HG03442 (cell line): ENCODE results near the gene TENT4A.

Source experiments
- ATAC-seq: cut with Tn5 transposase; IDR thresholded peaks from one replicate; pipeline ENCODE4 v1.9.1; 2021; ENCODE audit warnings: mild to moderate bottlenecking, moderate library complexity; ENCODE audit not compliant: unreplicated experiment

The TENT4A gene

GRCh38 chr5:6717247-6717646 lies 4.0 kb downstream of the TENT4A start:
- no peak for ATAC-seq

GRCh38 chr5:6717687-6718086 lies 4.5 kb downstream of the TENT4A start:
- no peak for ATAC-seq

GRCh38 chr5:6718161-6718681 lies 5.0 kb downstream of the TENT4A start:
- ATAC-seq: no peak

GRCh38 chr5:6718718-6719117 lies 5.5 kb downstream of the TENT4A start:
- no peak for ATAC-seq

GRCh38 chr5:6719417-6719816 lies 6.2 kb downstream of the TENT4A start:
- no peak for ATAC-seq

- no peak for ATAC-seq
Measured at GRCh38 chr5:6719896-6720560, 6.8 kb downstream of the TENT4A start.

- no peak for ATAC-seq
Measured at GRCh38 chr5:6720561-6720921, 7.3 kb downstream of the TENT4A start.

GRCh38 chr5:6721442-6721841 lies 8.2 kb downstream of the TENT4A start:
- ATAC-seq: no peak

GRCh38 chr5:6722015-6722414 lies 8.8 kb downstream of the TENT4A start:
- peak; percentile 43 for ATAC-seq

- ATAC-seq: no peak
Measured at GRCh38 chr5:6723122-6723815, 10.0 kb downstream of the TENT4A start.

GRCh38 chr5:6723816-6724300 lies 10.6 kb downstream of the TENT4A start:
- ATAC-seq: no peak

GRCh38 chr5:6724321-6724929 lies 11.2 kb downstream of the TENT4A start:
- ATAC-seq: no peak

- ATAC-seq: no peak
Measured at GRCh38 chr5:6725421-6725820, 12.2 kb downstream of the TENT4A start.

GRCh38 chr5:6726006-6726405 lies 12.8 kb downstream of the TENT4A start:
- no peak for ATAC-seq

GRCh38 chr5:6727231-6727630 lies 14.0 kb downstream of the TENT4A start:
- ATAC-seq: no peak

GRCh38 chr5:6728011-6728794 lies 15.0 kb downstream of the TENT4A start:
- peak; percentile 86 for ATAC-seq

- no peak for ATAC-seq
Measured at GRCh38 chr5:6728795-6729183, 15.6 kb downstream of the TENT4A start.

GRCh38 chr5:6729386-6730310 lies 16.4 kb downstream of the TENT4A start:
- ATAC-seq: no peak

GRCh38 chr5:6730407-6730806 lies 17.2 kb downstream of the TENT4A start:
- peak; percentile 39 for ATAC-seq

GRCh38 chr5:6730807-6731206 lies 17.6 kb downstream of the TENT4A start:
- no peak for ATAC-seq
